Skeletal muscle tissue (tissue), 4 donors: ENCODE results near the gene IL31RA. TPM values are rescaled to one million over a fixed set of nuclear protein-coding genes. Genes with fewer than 3 reads are reported as not detected.
"Not testable (repeated sequence)": the region's sequence is repeated elsewhere in the genome, so short reads cannot be mapped to it uniquely, and the experiment has no call there.

Experiments
- H3K27ac ChIP-seq: one replicate; pipeline ENCODE4 v1.7.0; 2013; ENCODE audit warnings: mild to moderate bottlenecking, low read depth, low read length, inconsistent platforms
- H3K27me3 ChIP-seq, 3 donors: one replicate each; pipeline ENCODE4 v1.7.0; 2013; ENCODE audit warnings: low read length in 3 of 3; ENCODE audit not compliant: control insufficient read depth in 3 of 3, insufficient read depth in 3 of 3
- H3K36me3 ChIP-seq, 3 donors: one replicate each; pipeline ENCODE4 v1.7.0; 2013; ENCODE audit warnings: low read length in 3 of 3; ENCODE audit not compliant: control insufficient read depth in 3 of 3, insufficient read depth in 3 of 3
- H3K4me1 ChIP-seq, 3 donors: one replicate each; pipeline ENCODE4 v1.7.0; 2013; ENCODE audit warnings: low read length in 3 of 3, mild to moderate bottlenecking in 3 of 3; ENCODE audit not compliant: control insufficient read depth in 3 of 3, insufficient read depth in 3 of 3
- H3K4me3 ChIP-seq, 3 donors: one replicate each; pipeline ENCODE4 v1.7.0; 2013; ENCODE audit warnings: low read length in 3 of 3
- H3K9ac ChIP-seq, 3 donors: one replicate each; pipeline ENCODE4 v1.7.0; 2013; ENCODE audit warnings: low read length in 3 of 3, mild to moderate bottlenecking in 3 of 3, moderate library complexity in 2 of 3, low read depth in 1 of 3
- H3K9me3 ChIP-seq, 3 donors: one replicate each; pipeline ENCODE4 v1.7.0; 2013; ENCODE audit warnings: low read length in 3 of 3; ENCODE audit not compliant: control insufficient read depth in 3 of 3
- total RNA-seq: library from RNA; depleted of rRNA; stranded (reverse); fragments of >200 nt; gene quantifications from one replicate; pipeline ENCODE4 v1.2.3, GENCODE V29; 2014
- donor health status: Osteomylitis.

The IL31RA gene
- total RNA-seq, 1 donor from 2014 or later, result 1.0 TPM

GRCh38 chr5:55929020-55929799 lies 78.1 kb downstream of the IL31RA start:
- H3K4me3 ChIP-seq, result no peak overlapping the region
- H3K36me3 ChIP-seq, result no peaks in the 10 kb centered on the region
- no peak overlapping the region for H3K9ac ChIP-seq
- H3K4me1 ChIP-seq, result no peaks in the 10 kb centered on the region
- peaks cover 0 to 6% (median 0%) of the 10 kb centered on the region in 3 donors for H3K27me3 ChIP-seq
- H3K9me3 ChIP-seq, result no peaks in the 10 kb centered on the region
- no peak overlapping the region for H3K27ac ChIP-seq

- H3K9me3 ChIP-seq, result no peaks in the 10 kb centered on the region
- no peaks in the 10 kb centered on the region for H3K4me1 ChIP-seq
These were observed 81.5 kb downstream of the IL31RA start for GRCh38 chr5:55932700-55933099.

GRCh38 chr5:55933377-55934114 lies 82.4 kb downstream of the IL31RA start:
- Histone ChIP-seq H3K4me1 (no peaks in the 10 kb centered on the region), H3K36me3 (peaks cover 0 to 3% (median 0%) of the 10 kb centered on the region in 3 donors), H3K27me3 (no peaks in the 10 kb centered on the region), H3K9ac (no peak overlapping the region), H3K27ac (no peak overlapping the region), H3K4me3 (no peak overlapping the region), H3K9me3 (no peaks in the 10 kb centered on the region)

More at GRCh38 chr5:55932700-55933099, 81.5 kb downstream of the IL31RA start:
- Histone ChIP-seq H3K36me3 (peaks cover 0 to 3% (median 0%) of the 10 kb centered on the region in 3 donors), H3K4me3 (no peak overlapping the region), H3K9ac (no peak overlapping the region), H3K27me3 (peaks cover 0 to 4% (median 0%) of the 10 kb centered on the region in 3 donors), H3K27ac (no peak overlapping the region)

GRCh38 chr5:55934115-55934613 lies 83.0 kb downstream of the IL31RA start:
- Histone ChIP-seq H3K4me1 (no peaks in the 10 kb centered on the region), H3K27me3 (no peaks in the 10 kb centered on the region), H3K27ac (no peak overlapping the region), H3K9me3 (no peaks in the 10 kb centered on the region), H3K36me3 (peaks cover 0 to 5% (median 3%) of the 10 kb centered on the region in 3 donors), H3K9ac (no peak overlapping the region), H3K4me3 (no peak overlapping the region)

GRCh38 chr5:55934720-55935119 lies 83.6 kb downstream of the IL31RA start:
- H3K4me1 ChIP-seq, result no peaks in the 10 kb centered on the region
- peaks cover 0 to 5% (median 3%) of the 10 kb centered on the region in 3 donors for H3K36me3 ChIP-seq
- H3K9me3 ChIP-seq, result no peaks in the 10 kb centered on the region
- no peak overlapping the region for H3K9ac ChIP-seq
- H3K4me3 ChIP-seq, result no peak overlapping the region
- H3K27ac ChIP-seq, result no peak overlapping the region
- H3K27me3 ChIP-seq, result no peaks in the 10 kb centered on the region

- no peak overlapping the region for H3K9ac ChIP-seq
- no peaks in the 10 kb centered on the region for H3K9me3 ChIP-seq
- H3K27ac ChIP-seq, result no peak overlapping the region
- no peaks in the 10 kb centered on the region for H3K27me3 ChIP-seq
- H3K36me3 ChIP-seq, result peaks cover 0 to 10% (median 5%) of the 10 kb centered on the region in 3 donors
- H3K4me1 ChIP-seq, result no peaks in the 10 kb centered on the region
- no peak overlapping the region for H3K4me3 ChIP-seq
These were observed 84.2 kb downstream of the IL31RA start for GRCh38 chr5:55935371-55935770.

- Histone ChIP-seq H3K4me1 (no peaks in the 10 kb centered on the region), H3K4me3 (no peak overlapping the region), H3K9me3 (no peaks in the 10 kb centered on the region), H3K36me3 (peaks cover 4 to 14% (median 12%) of the 10 kb centered on the region in 3 donors), H3K9ac (no peak overlapping the region), H3K27me3 (no peaks in the 10 kb centered on the region), H3K27ac (no peak overlapping the region)
These were observed 85.0 kb downstream of the IL31RA start for GRCh38 chr5:55936100-55936693.

GRCh38 chr5:55937598-55937997 lies 86.4 kb downstream of the IL31RA start:
- not testable (repeated sequence) for H3K27me3 ChIP-seq, H3K9ac ChIP-seq, H3K27ac ChIP-seq, H3K9me3 ChIP-seq, H3K4me3 ChIP-seq, H3K4me1 ChIP-seq
- peaks cover 8 to 26% (median 24%) of the 10 kb centered on the region in 3 donors for H3K36me3 ChIP-seq

GRCh38 chr5:55941154-55941553 lies 90.0 kb downstream of the IL31RA start:
- H3K27ac ChIP-seq, H3K9me3 ChIP-seq, H3K4me3 ChIP-seq, H3K27me3 ChIP-seq, H3K9ac ChIP-seq, H3K4me1 ChIP-seq: not testable (repeated sequence)
- H3K36me3 ChIP-seq, result peaks cover 10 to 40% (median 34%) of the 10 kb centered on the region in 3 donors
